HEK293T (cell line): ENCODE data around the gene PCDHA2.

ENCODE experiments used
- CTCF ChIA-PET: fragments of 350-600 bp; formaldehyde crosslinking; extraction: SDS; loops from one replicate; lab custom pipeline; 2021; ENCODE audit warnings: antibody characterized with exemption, inconsistent platforms; lab: Yijun Ruan, JAX
- POLR2A ChIA-PET: fragments of 350-600 bp; formaldehyde crosslinking; extraction: SDS; loops from one replicate; lab custom pipeline; 2020; ENCODE audit warnings: antibody characterized with exemption, inconsistent platforms; lab: Yijun Ruan, JAX
- DNase-seq: peaks from one replicate; pipeline ENCODE4 v3.0.0; 2012; ENCODE audit warnings: mixed read lengths; ENCODE audit errors: extremely low spot score
- ARNT ChIP-seq: fragments of 450-650 bp; IDR thresholded peaks from 2 replicates; pipeline ENCODE4 v1.6.1; 2017; ENCODE audit warnings: mild to moderate bottlenecking
- BHLHE40 ChIP-seq: fragments of 450-650 bp; IDR thresholded peaks from 2 replicates; pipeline ENCODE4 v1.6.1; 2016; ENCODE audit warnings: mild to moderate bottlenecking, moderate library complexity, borderline replicate concordance
- CTBP1 ChIP-seq: fragments of 450-650 bp; IDR thresholded peaks from 2 replicates; pipeline ENCODE4 v1.6.1; 2016; ENCODE audit warnings: borderline replicate concordance
- ELF4 ChIP-seq: fragments of 450-650 bp; IDR thresholded peaks from 2 replicates; pipeline ENCODE4 v1.6.1; 2017; ENCODE audit warnings: antibody characterized with exemption
- FOXA1 ChIP-seq: fragments of 450-650 bp; IDR thresholded peaks from 2 replicates; pipeline ENCODE4 v1.6.1; 2016; ENCODE audit warnings: mild to moderate bottlenecking
- FOXK2 ChIP-seq: fragments of 450-650 bp; IDR thresholded peaks from 2 replicates; pipeline ENCODE4 v1.6.1; 2016; ENCODE audit warnings: mild to moderate bottlenecking
- FOXM1 ChIP-seq: fragments of 450-650 bp; IDR thresholded peaks from 2 replicates; pipeline ENCODE4 v1.6.1; 2017; ENCODE audit warnings: mild to moderate bottlenecking, borderline replicate concordance
- HDGF ChIP-seq: fragments of 450-650 bp; IDR thresholded peaks from 2 replicates; pipeline ENCODE4 v1.6.1; 2017; ENCODE audit warnings: antibody characterized with exemption, borderline replicate concordance
- L3MBTL2 ChIP-seq: fragments of 450-650 bp; conservative IDR thresholded peaks from 2 replicates; pipeline ENCODE4 v1.6.1; 2016; ENCODE audit warnings: mild to moderate bottlenecking
- LEF1 ChIP-seq: fragments of 450-650 bp; IDR thresholded peaks from 2 replicates; pipeline ENCODE4 v1.6.1; 2017; ENCODE audit warnings: mild to moderate bottlenecking, borderline replicate concordance
- NFRKB ChIP-seq: fragments of 450-650 bp; IDR thresholded peaks from 2 replicates; pipeline ENCODE4 v1.6.1; 2016; ENCODE audit warnings: mild to moderate bottlenecking, moderate library complexity
- PKNOX1 ChIP-seq: fragments of 450-650 bp; IDR thresholded peaks from 2 replicates; pipeline ENCODE4 v1.6.1; 2016
- SP1 ChIP-seq: fragments of 450-650 bp; IDR thresholded peaks from 2 replicates; pipeline ENCODE4 v1.6.1; 2017
- SUZ12 ChIP-seq: fragments of 450-650 bp; IDR thresholded peaks from 2 replicates; pipeline ENCODE4 v1.6.1; 2016; ENCODE audit warnings: mild to moderate bottlenecking
- TARDBP ChIP-seq: fragments of 450-650 bp; IDR thresholded peaks from 2 replicates; pipeline ENCODE4 v1.6.1; 2016
- ZNF384 ChIP-seq: fragments of 450-650 bp; IDR thresholded peaks from 2 replicates; pipeline ENCODE4 v1.6.1; 2016

PCDHA2 gene

GRCh38 chr5:140794595-140795258, at the start of gene PCDHA2:
Gene PCDHA2 (plus strand): TSS chr5:140794852.
- DNase-seq, result no peak
- TF ChIP-seq NFRKB (no peak), ZNF384 (no peak), SP1 (no peak), FOXK2 (no peak), TARDBP (no peak), FOXA1 (no peak), ARNT (no peak), BHLHE40 (no peak), HDGF (no peak), L3MBTL2 (no peak), FOXM1 (no peak), ELF4 (no peak), PKNOX1 (no peak)
- ChIA-PET CTCF (no interaction called here), POLR2A (no interaction called here)

- no peak for DNase-seq
- POLR2A ChIA-PET, result no interaction called here
- CTCF ChIA-PET, result no interaction called here
- TF ChIP-seq LEF1, result no peak
- TF ChIP-seq HDGF, result no peak
- no peak for TF ChIP-seq L3MBTL2
- no peak for TF ChIP-seq ARNT
- TF ChIP-seq PKNOX1, result no peak
- TF ChIP-seq SUZ12, result no peak
- no peak for TF ChIP-seq ELF4
- no peak for TF ChIP-seq BHLHE40
- TF ChIP-seq FOXA1, result no peak
- no peak for TF ChIP-seq CTBP1
- TF ChIP-seq SP1, result no peak
- TF ChIP-seq ZNF384, result no peak
- no peak for TF ChIP-seq NFRKB
- no peak for TF ChIP-seq TARDBP
- no peak for TF ChIP-seq FOXM1
These were observed 41.1 kb upstream of the PCDHA2 start for GRCh38 chr5:140753561-140753960.

GRCh38 chr5:140764177-140764973, 30.3 kb upstream of the PCDHA2 start:
- no peak for DNase-seq
- POLR2A ChIA-PET, result no interaction called here
- CTCF ChIA-PET, result no interaction called here
- no peak for TF ChIP-seq SUZ12
- TF ChIP-seq LEF1, result no peak
- no peak for TF ChIP-seq PKNOX1
- no peak for TF ChIP-seq FOXM1
- TF ChIP-seq ZNF384, result no peak
- no peak for TF ChIP-seq CTBP1
- no peak for TF ChIP-seq FOXK2
- no peak for TF ChIP-seq HDGF
- no peak for TF ChIP-seq SP1

GRCh38 chr5:140767444-140767843, 27.2 kb upstream of the PCDHA2 start:
- POLR2A ChIA-PET, result no interaction called here
- DNase-seq, result no peak
- TF ChIP-seq PKNOX1 (no peak), SP1 (no peak), BHLHE40 (no peak), FOXK2 (no peak), TARDBP (no peak), SUZ12 (no peak), L3MBTL2 (no peak), ZNF384 (no peak), CTBP1 (no peak), HDGF (no peak), FOXA1 (no peak), FOXM1 (no peak), ARNT (no peak), NFRKB (no peak), LEF1 (no peak), ELF4 (no peak)
- CTCF ChIA-PET, result no interaction called here

GRCh38 chr5:140780512-140780911, 14.1 kb upstream of the PCDHA2 start:
- CTCF ChIA-PET, result no interaction called here
- TF ChIP-seq FOXA1, result no peak
- TF ChIP-seq ZNF384, result no peak
- no peak for TF ChIP-seq ELF4
- TF ChIP-seq FOXK2, result no peak
- TF ChIP-seq HDGF, result no peak
- no peak for TF ChIP-seq TARDBP
- TF ChIP-seq SP1, result no peak
- TF ChIP-seq PKNOX1, result no peak
- no peak for TF ChIP-seq BHLHE40
- TF ChIP-seq LEF1, result no peak
- no peak for TF ChIP-seq SUZ12
- TF ChIP-seq ARNT, result no peak
- no peak for TF ChIP-seq L3MBTL2
- no peak for TF ChIP-seq NFRKB
- TF ChIP-seq FOXM1, result no peak
- TF ChIP-seq CTBP1, result no peak
- DNase-seq, result no peak
- POLR2A ChIA-PET, result no interaction called here
